ENCODE measurements around the gene ALKBH7. TPM values are rescaled to one million over a fixed set of nuclear protein-coding genes. Genes with fewer than 3 reads are reported as not detected.
A peak's percentile ranks its signal among the peaks of the same experiment; 100 is the strongest.

The ALKBH7 gene
- polyA plus RNA-seq, 3 donors = 20.9 to 109 (median 86.0) TPM

GRCh38 chr19:6325614-6326013 lies 47.0 kb upstream of the ALKBH7 start:
- no peaks in the 10 kb centered on the region for H3K4me1 ChIP-seq (ENCODE audit: control insufficient read depth in 1 of 2, insufficient read depth in 2 of 2, low read length in 2 of 2)
- TF ChIP-seq CTCF (IDR thresholded peaks at IDR 0.05) = no peak
- no peaks in the 10 kb centered on the region for H3K9me3 ChIP-seq (replicated peaks in 1 of 2; ENCODE audit: control insufficient read depth in 1 of 2, insufficient read depth in 1 of 2, low read length in 2 of 2)
- no peaks in the 10 kb centered on the region for H3K36me3 ChIP-seq (replicated peaks in 1 of 2; ENCODE audit: control insufficient read depth in 1 of 2, insufficient read depth in 2 of 2, low read length in 2 of 2)
- no peak for DNase-seq
- no peak overlapping the region for H2AFZ ChIP-seq (ENCODE audit: insufficient read depth, low read depth, low read length, poor library complexity, severe bottlenecking)
- intact Hi-C loops (cut with micrococcal nuclease) = no loop called here
- Mint-ChIP-seq H3K4me1 (no peaks in the 10 kb centered on the region), H3K9me3 (peaks cover 0 to 5% (median 2%) of the 10 kb centered on the region in 7 donors), H3K27me3 (ENCODE audit: low read depth in 3 of 3) (peaks cover 6 to 14% (median 10%) of the 10 kb centered on the region in 3 donors), H3K27ac (no peak overlapping the region), H3K4me3 (no peak overlapping the region), H3K36me3 (no peaks in the 10 kb centered on the region)
- 87% methylated on average over 2 of the region's 4 CpGs for WGBS (ENCODE audit: insufficient coverage)
- no peaks in the 10 kb centered on the region for H3K79me2 ChIP-seq (ENCODE audit: insufficient read depth, low read length)
- no peak overlapping the region for H3K4me2 ChIP-seq (replicated peaks; ENCODE audit: extremely low read depth, low read length, poor library complexity, severe bottlenecking)
- no peaks in the 10 kb centered on the region for H4K20me1 ChIP-seq (ENCODE audit: insufficient read depth, low read length)
- H3K4me3 ChIP-seq (replicated peaks in 1 of 3; ENCODE audit: low read depth in 2 of 3, low read length in 3 of 3) = no peak overlapping the region
- no peak overlapping the region for H3K9ac ChIP-seq (ENCODE audit: insufficient read depth, low read length, poor library complexity, severe bottlenecking)
- H3K27ac ChIP-seq (ENCODE audit: low read depth in 1 of 2, low read length in 2 of 2) = no peak overlapping the region
- no peaks in the 10 kb centered on the region for H3K27me3 ChIP-seq (ENCODE audit: control insufficient read depth in 2 of 2, insufficient read depth in 2 of 2, low read length in 2 of 2)

GRCh38 chr19:6326815-6327214 lies 45.8 kb upstream of the ALKBH7 start:
- no peak overlapping the region for H3K9ac ChIP-seq (ENCODE audit: insufficient read depth, low read length, poor library complexity, severe bottlenecking)
- intact Hi-C loops (cut with micrococcal nuclease) = no loop called here

More at GRCh38 chr19:6326815-6327214, 45.8 kb upstream of the ALKBH7 start:
- Mint-ChIP-seq H3K36me3 (no peaks in the 10 kb centered on the region), H3K9me3 (peaks cover 0 to 5% (median 2%) of the 10 kb centered on the region in 7 donors), H3K27ac (peak overlapping the region in 1 of 7 donors; percentile 43), H3K4me3 (no peak overlapping the region), H3K27me3 (ENCODE audit: low read depth in 3 of 3) (peaks cover 6 to 9% (median 6%) of the 10 kb centered on the region in 3 donors), H3K4me1 (no peaks in the 10 kb centered on the region)
- WGBS (ENCODE audit: insufficient coverage) = 98% methylated on average over 5 of the region's 5 CpGs
- Histone ChIP-seq H3K4me1 (ENCODE audit: control insufficient read depth in 1 of 2, insufficient read depth in 2 of 2, low read length in 2 of 2) (no peaks in the 10 kb centered on the region), H4K20me1 (ENCODE audit: insufficient read depth, low read length) (no peaks in the 10 kb centered on the region), H3K79me2 (ENCODE audit: insufficient read depth, low read length) (no peaks in the 10 kb centered on the region), H2AFZ (ENCODE audit: insufficient read depth, low read depth, low read length, poor library complexity, severe bottlenecking) (no peak overlapping the region), H3K4me3 (replicated peaks in 1 of 3; ENCODE audit: low read depth in 2 of 3, low read length in 3 of 3) (no peak overlapping the region), H3K4me2 (replicated peaks; ENCODE audit: extremely low read depth, low read length, poor library complexity, severe bottlenecking) (no peak overlapping the region), H3K27me3 (ENCODE audit: control insufficient read depth in 2 of 2, insufficient read depth in 2 of 2, low read length in 2 of 2) (no peaks in the 10 kb centered on the region), H3K36me3 (replicated peaks in 1 of 2; ENCODE audit: control insufficient read depth in 1 of 2, insufficient read depth in 2 of 2, low read length in 2 of 2) (no peaks in the 10 kb centered on the region), H3K9me3 (replicated peaks in 1 of 2; ENCODE audit: control insufficient read depth in 1 of 2, insufficient read depth in 1 of 2, low read length in 2 of 2) (no peaks in the 10 kb centered on the region), H3K27ac (ENCODE audit: low read depth in 1 of 2, low read length in 2 of 2) (no peak overlapping the region)
- no peak for DNase-seq
- TF ChIP-seq CTCF (IDR thresholded peaks at IDR 0.05) = no peak

Measured in CD14-positive monocyte (primary cell).